HG03280 (cell line): Measurements from ENCODE around the gene ZFP69.

Source experiments
- ATAC-seq: cut with Tn5 transposase; IDR thresholded peaks from one replicate; pipeline ENCODE4 v1.9.1; 2021; ENCODE audit warnings: mild to moderate bottlenecking, moderate library complexity; ENCODE audit not compliant: unreplicated experiment

The ZFP69 gene

GRCh38 chr1:40507973-40508372 lies 30.9 kb downstream of the ZFP69 start:
- ATAC-seq, result no peak

- peak; percentile 82 for ATAC-seq
These were observed 31.6 kb downstream of the ZFP69 start, which contains the start of gene EXO5 for GRCh38 chr1:40508375-40509341. Gene EXO5, plus strand, starts transcription at chr1:40508767. Its CDS starts 5,778 bp downstream, at chr1:40514545.

GRCh38 chr1:40519517-40519916 lies 42.4 kb downstream of the ZFP69 start:
- ATAC-seq, result no peak

GRCh38 chr1:40530735-40531380 lies 53.8 kb downstream of the ZFP69 start:
- ATAC-seq, result no peak

GRCh38 chr1:40531381-40532061 lies 54.4 kb downstream of the ZFP69 start, which contains the start of gene ZNF684:
Gene ZNF684, plus strand, starts transcription at chr1:40531637. Its CDS starts 1,530 bp downstream, at chr1:40533167.
- ATAC-seq, result peak; percentile 93

- ATAC-seq, result no peak
These were observed 54.9 kb downstream of the ZFP69 start for GRCh38 chr1:40532062-40532389.

GRCh38 chr1:40532844-40533424 lies 55.8 kb downstream of the ZFP69 start:
- ATAC-seq, result no peak

- ATAC-seq, result no peak
These were observed 57.5 kb downstream of the ZFP69 start for GRCh38 chr1:40534589-40534988.

GRCh38 chr1:40535732-40536131 lies 58.6 kb downstream of the ZFP69 start:
- ATAC-seq, result no peak

- no peak for ATAC-seq
These were observed 62.2 kb downstream of the ZFP69 start for GRCh38 chr1:40539338-40539737.
